BE2C (cell line): ENCODE data around the gene PSMA6.
"Not testable (repeated sequence)": the region's sequence is repeated elsewhere in the genome, so short reads cannot be mapped to it uniquely, and the experiment has no call there.

Experiments used
- DNase-seq: peaks from one replicate; pipeline ENCODE4 v3.0.0-alpha.2; 2020
- H3K27me3 ChIP-seq: fragments of 250-450 bp; sonication (Bioruptor Pico); 2 replicates; pipeline ENCODE4 v1.5.1; 2020; ENCODE audit warnings: mild to moderate bottlenecking
- H3K36me3 ChIP-seq: fragments of 250-450 bp; sonication (Bioruptor Pico); 2 replicates; pipeline ENCODE4 v1.5.1; 2020; ENCODE audit warnings: mild to moderate bottlenecking
- H3K4me1 ChIP-seq: fragments of 250-450 bp; sonication (Bioruptor Pico); 2 replicates; pipeline ENCODE4 v1.5.1; 2020
- H3K4me3 ChIP-seq: 2 replicates; pipeline ENCODE4 v1.5.1; 2011; ENCODE audit warnings: low read depth, low read length
- H3K9me3 ChIP-seq: fragments of 250-450 bp; sonication (Bioruptor Pico); 2 replicates; pipeline ENCODE4 v1.5.1; 2020
- TF ChIP-seq, protein P1 (sequence below): IDR thresholded peaks from 2 replicates; pipeline ENCODE4 v1.5.1; 2012; ENCODE audit warnings: mild to moderate bottlenecking, low read depth, low read length

The PSMA6 gene

DNA sequence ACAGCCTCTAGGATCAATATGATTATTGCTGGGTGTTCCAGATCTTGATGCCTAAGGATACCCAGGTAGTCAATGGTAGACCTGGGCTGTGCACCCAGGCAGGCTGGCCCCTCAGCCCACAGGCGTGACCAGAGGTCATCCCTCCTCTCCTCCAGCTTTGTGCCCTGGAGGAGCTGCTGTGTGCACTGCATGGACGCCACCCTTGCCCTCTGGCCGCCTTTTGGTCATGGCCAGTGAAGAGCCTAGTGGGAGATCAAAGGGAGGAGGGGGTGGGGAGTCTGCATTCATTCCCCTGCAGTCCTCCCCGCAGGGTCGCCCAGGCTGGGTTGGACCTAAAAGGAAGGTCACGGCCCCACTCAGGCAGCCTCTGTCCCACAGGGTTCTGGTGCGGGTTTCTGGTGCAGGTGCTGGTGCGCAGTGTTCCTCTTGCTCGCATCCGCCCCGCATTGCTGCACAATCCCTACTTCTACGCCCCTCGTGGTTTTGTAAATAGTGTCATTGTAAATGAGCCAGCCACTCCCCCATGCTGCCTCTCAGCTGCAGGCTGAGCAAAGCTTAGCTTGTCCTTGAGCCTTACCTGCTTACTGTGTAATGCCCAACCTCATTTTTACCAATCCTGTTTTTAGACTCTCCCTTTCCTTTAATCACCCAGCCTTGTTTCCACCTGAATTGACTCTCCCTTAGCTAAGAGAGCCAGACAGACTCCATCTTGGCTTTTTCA lies 55.3 kb downstream of the PSMA6 start:
- TF ChIP-seq, protein P1, sequence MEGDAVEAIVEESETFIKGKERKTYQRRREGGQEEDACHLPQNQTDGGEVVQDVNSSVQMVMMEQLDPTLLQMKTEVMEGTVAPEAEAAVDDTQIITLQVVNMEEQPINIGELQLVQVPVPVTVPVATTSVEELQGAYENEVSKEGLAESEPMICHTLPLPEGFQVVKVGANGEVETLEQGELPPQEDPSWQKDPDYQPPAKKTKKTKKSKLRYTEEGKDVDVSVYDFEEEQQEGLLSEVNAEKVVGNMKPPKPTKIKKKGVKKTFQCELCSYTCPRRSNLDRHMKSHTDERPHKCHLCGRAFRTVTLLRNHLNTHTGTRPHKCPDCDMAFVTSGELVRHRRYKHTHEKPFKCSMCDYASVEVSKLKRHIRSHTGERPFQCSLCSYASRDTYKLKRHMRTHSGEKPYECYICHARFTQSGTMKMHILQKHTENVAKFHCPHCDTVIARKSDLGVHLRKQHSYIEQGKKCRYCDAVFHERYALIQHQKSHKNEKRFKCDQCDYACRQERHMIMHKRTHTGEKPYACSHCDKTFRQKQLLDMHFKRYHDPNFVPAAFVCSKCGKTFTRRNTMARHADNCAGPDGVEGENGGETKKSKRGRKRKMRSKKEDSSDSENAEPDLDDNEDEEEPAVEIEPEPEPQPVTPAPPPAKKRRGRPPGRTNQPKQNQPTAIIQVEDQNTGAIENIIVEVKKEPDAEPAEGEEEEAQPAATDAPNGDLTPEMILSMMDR: no peak
- Histone ChIP-seq H3K9me3 (no peaks in the 10 kb centered on the region), H3K27me3 (no peaks in the 10 kb centered on the region), H3K4me3 (no peak overlapping the region), H3K36me3 (no peaks in the 10 kb centered on the region), H3K4me1 (no peaks in the 10 kb centered on the region)
- no peak for DNase-seq

DNA sequence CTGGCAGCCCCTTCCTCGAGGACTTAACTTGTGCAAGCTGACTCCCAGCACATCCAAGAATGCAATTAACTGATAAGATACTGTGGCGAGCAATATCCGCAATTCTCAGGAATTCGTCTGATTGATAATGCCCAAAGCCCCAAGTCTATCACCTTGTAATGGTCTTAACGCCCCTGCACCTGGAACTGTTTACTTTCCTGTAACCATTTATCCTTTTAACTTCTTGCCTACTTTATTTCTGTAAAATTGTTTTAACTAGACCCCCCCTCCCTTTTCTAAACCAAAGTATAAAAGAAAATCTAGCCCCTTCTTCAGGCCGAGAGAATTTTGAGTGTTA lies 55.8 kb downstream of the PSMA6 start:
- not testable (repeated sequence) for H3K4me1 ChIP-seq, DNase-seq, H3K4me3 ChIP-seq, H3K9me3 ChIP-seq, H3K27me3 ChIP-seq, H3K36me3 ChIP-seq

DNA sequence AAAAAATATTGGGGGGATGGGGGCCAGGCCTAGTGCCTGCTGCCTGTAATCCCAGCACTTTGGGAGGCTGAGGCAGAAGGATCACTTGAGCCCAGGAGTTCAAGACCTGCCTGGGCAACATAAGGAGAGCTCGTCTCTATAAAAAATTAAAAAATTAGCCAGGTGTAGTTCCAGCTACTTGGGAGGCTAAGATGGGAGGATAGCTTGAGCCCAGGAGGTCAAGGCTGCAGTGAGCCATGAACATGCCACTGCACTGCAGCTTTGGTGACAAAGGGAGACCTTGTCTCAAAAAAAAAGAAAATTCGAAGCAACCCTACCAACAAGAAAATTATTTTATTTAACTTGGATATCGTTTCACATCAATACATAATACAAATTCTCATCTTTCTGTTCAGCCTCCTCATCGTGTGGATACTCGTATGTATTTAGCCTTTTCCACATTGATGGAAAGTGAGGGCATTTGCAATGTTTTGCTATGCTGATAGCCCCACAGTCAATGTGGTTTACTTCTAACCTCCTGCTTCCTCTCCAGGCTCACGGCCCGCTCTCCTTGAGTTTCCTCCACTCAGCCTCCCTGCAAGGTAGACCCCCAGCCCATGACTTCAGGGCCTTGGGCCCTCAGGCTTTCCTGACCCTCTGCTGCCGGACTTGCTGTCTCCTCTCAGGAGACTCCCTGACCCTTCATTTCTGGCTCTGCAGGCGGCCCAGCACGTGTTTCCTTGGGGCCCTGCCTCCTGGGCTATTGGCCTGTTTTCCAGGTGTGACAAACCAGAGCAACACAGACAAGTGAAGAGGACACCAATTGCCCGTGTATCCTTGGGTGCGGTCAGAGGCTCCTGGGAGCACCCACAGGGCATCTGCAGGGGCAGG lies 57.5 kb downstream of the PSMA6 start:
- Histone ChIP-seq H3K4me3 (no peak overlapping the region), H3K4me1 (no peaks in the 10 kb centered on the region), H3K27me3 (no peaks in the 10 kb centered on the region), H3K36me3 (no peaks in the 10 kb centered on the region), H3K9me3 (no peaks in the 10 kb centered on the region)
- no peak for DNase-seq
- TF ChIP-seq, protein P1: no peak

DNA sequence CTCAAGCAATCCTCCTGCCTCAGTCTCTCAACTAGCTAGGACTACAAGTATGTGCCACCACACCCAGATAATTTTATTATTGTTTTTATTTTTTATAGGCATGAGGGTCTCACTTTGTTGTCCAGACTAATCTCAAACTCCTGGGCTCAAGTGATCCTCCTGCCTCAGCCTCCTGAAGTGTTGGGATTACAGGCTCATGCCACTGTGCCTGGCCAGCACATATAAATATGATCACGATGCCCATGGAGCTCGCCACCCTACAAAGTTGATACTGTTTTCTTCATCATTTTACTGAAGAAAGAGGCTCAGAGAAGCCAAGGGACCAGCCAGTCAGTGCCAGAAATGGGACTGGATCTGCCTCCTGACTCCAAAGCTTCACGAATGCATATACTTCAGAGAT lies 59.3 kb downstream of the PSMA6 start:
- no peaks in the 10 kb centered on the region for H3K9me3 ChIP-seq
- no peaks in the 10 kb centered on the region for H3K27me3 ChIP-seq
- H3K4me3 ChIP-seq: no peak overlapping the region
- TF ChIP-seq, protein P1: no peak
- DNase-seq: no peak
- H3K36me3 ChIP-seq: no peaks in the 10 kb centered on the region
- peaks cover 6% of the 10 kb centered on the region; the same call in 1 of the 2 replicates for H3K4me1 ChIP-seq

DNA sequence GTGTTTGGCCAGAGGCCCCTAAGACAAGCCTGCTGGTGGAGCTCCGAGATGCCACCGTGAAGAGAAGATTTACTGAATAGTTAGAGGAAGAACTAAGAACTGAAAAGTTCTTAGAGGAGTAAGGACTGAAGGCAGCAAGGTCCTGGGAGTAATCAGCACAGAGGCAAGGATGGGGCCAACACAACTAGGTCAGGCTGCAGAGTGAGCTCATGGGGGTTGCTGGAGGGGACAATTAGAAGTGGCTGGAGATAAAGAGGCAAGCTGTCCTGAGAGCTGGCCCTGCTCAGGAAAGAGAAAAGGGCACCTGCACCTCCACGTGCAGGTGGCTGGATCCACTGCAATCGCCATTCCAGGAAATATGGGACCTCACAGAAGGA lies 59.7 kb downstream of the PSMA6 start:
- Histone ChIP-seq H3K4me1 (peaks cover 6% of the 10 kb centered on the region; the same call in 1 of the 2 replicates), H3K9me3 (no peaks in the 10 kb centered on the region), H3K36me3 (no peaks in the 10 kb centered on the region), H3K4me3 (no peak overlapping the region), H3K27me3 (no peaks in the 10 kb centered on the region)
- DNase-seq: no peak
- TF ChIP-seq, protein P1: no peak

DNA sequence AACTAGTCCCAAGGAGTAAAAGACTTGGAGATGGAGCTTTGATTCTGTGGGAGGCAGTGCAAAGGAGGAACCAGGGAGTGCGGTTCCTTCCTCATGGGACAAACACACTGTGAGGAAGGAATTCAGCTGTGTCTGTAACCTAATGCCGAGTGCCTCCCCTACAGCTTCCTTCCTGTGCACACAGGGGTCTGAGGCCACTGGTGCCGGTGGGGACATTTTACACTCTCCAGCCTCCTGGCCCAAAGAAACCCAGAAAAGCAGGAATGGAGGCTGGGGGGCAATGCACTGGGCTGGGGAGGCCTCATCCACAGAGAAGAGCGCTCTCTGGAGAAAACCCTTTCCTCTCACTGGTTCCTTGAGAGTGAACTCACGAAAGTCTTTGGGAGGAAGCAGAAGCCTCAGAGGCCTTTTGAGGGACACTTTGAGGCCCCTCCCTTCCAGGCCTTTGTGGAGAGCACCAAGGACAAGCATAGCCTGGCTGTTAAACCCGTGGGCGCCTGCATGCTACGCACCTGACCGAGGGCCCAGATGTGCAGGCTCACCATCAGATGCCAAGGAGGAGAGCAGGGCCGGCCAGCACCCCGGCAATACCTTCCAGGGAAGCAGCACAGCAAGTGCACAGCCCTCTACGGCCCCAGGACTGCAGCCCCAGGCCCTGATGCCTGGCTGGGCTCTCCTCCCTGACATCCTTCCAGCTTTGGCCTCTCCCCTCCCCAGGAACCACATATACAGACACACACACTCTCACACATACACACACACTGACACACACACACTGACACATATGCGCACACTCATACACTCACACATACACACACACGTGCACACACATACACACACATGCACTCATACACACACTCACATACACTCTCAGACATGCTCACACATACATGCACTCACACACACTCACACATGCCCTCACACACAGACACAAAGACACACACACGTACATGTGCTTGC lies 60.4 kb downstream of the PSMA6 start:
- H3K9me3 ChIP-seq: no peaks in the 10 kb centered on the region
- H3K4me1 ChIP-seq: peaks cover 6% of the 10 kb centered on the region; the same call in 1 of the 2 replicates
- TF ChIP-seq, protein P1: no peak
- no peaks in the 10 kb centered on the region for H3K27me3 ChIP-seq
- no peak overlapping the region for H3K4me3 ChIP-seq
- no peak for DNase-seq
- H3K36me3 ChIP-seq: no peaks in the 10 kb centered on the region
